Erythroblast (primary cell): ENCODE data around the gene SAMM50.

Source experiments
- GATA1 ChIP-seq: IDR thresholded peaks from 2 replicates; pipeline ENCODE4 v1.6.1; 2011; ENCODE audit warnings: low read depth, mild to moderate bottlenecking, control low read depth, low read length, moderate library complexity
- POLR2A ChIP-seq: IDR thresholded peaks from 2 replicates; pipeline ENCODE4 v1.6.1; 2011; ENCODE audit warnings: mild to moderate bottlenecking, low read length

- no peak for TF ChIP-seq POLR2A
- no peak for TF ChIP-seq GATA1
Measured at GRCh38 chr22:43922123-43922522, 33.1 kb upstream of the SAMM50 start.
